HPDE6-E6E7 (cell line): ENCODE measurements around the gene RELB.
"Not testable (repeated sequence)": the region's sequence is repeated elsewhere in the genome, so short reads cannot be mapped to it uniquely, and the experiment has no call there.

Source experiments
- DNase-seq: peaks from one replicate; pipeline ENCODE4 v3.0.0; 2011; ENCODE audit warnings: missing footprints; ENCODE audit errors: extremely low spot score

The RELB gene

GRCh38 chr19:45001087-45001739 lies at the start of gene RELB:
Gene RELB (plus strand): TSS chr19:45001464. CDS start chr19:45001580, 116 bp downstream.
- peak; percentile 97 for DNase-seq

- no peak for DNase-seq
Measured at GRCh38 chr19:44954278-44954648, 47.0 kb upstream of the RELB start.

- peak; percentile 98 for DNase-seq
Measured at GRCh38 chr19:44954649-44955504, 46.4 kb upstream of the RELB start, which contains the start of gene CLPTM1. Gene CLPTM1 (plus strand): TSS chr19:44955380. CDS start chr19:44955396, 16 bp downstream.

- DNase-seq = no peak
Measured at GRCh38 chr19:44955505-44956439, 45.5 kb upstream of the RELB start.

- DNase-seq = no peak
Measured at GRCh38 chr19:44957526-44957925, 43.7 kb upstream of the RELB start.

- DNase-seq = no peak
Measured at GRCh38 chr19:44958090-44958489, 43.2 kb upstream of the RELB start.

- no peak for DNase-seq
Measured at GRCh38 chr19:44959691-44960090, 41.6 kb upstream of the RELB start.

- DNase-seq = no peak
Measured at GRCh38 chr19:44960906-44961728, 40.1 kb upstream of the RELB start.

- no peak for DNase-seq
Measured at GRCh38 chr19:44961821-44962220, 39.4 kb upstream of the RELB start.

GRCh38 chr19:44968118-44968517 lies 33.1 kb upstream of the RELB start:
- no peak for DNase-seq

GRCh38 chr19:44968670-44969069 lies 32.6 kb upstream of the RELB start:
- DNase-seq = no peak

GRCh38 chr19:44969437-44969836 lies 31.8 kb upstream of the RELB start:
- DNase-seq = no peak

GRCh38 chr19:44971451-44971850 lies 29.8 kb upstream of the RELB start:
- not testable (repeated sequence) for DNase-seq

- DNase-seq = no peak
Measured at GRCh38 chr19:44972802-44973201, 28.5 kb upstream of the RELB start.

- no peak for DNase-seq
Measured at GRCh38 chr19:44973982-44974735, 27.1 kb upstream of the RELB start.

GRCh38 chr19:44974857-44975256 lies 26.4 kb upstream of the RELB start:
- no peak for DNase-seq

GRCh38 chr19:44975444-44975843 lies 25.8 kb upstream of the RELB start:
- DNase-seq = no peak

- DNase-seq = no peak
Measured at GRCh38 chr19:44984005-44984404, 17.3 kb upstream of the RELB start.

- DNase-seq = no peak
Measured at GRCh38 chr19:44985445-44985844, 15.8 kb upstream of the RELB start.

GRCh38 chr19:44986389-44986788 lies 14.9 kb upstream of the RELB start:
- no peak for DNase-seq
